ENCODE measurements around the gene L2HGDH.

L2HGDH gene

DNA sequence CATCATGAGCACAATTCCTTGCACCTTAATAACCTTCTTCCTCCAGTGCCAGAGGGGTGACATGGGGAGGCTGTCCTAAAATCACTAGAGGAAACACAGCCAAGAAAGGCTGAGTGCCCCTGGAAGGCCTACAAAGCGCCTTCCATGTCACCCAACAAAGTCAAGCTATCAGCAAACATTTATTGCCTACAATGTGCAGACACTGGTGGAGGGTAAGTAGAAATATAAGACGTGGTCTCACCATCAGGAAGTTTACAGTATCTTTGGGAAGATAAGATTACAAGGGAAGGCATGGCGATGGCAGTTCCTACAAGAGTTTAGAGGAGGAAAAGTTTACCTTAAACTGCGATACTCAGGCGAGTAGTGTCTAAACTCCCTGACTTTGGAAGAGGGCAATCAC, 28.0 kb upstream of the L2HGDH start:
- TF ChIP-seq ZFX (IDR thresholded peaks at IDR 0.05) = no peak
- TF ChIP-seq, protein P1, sequence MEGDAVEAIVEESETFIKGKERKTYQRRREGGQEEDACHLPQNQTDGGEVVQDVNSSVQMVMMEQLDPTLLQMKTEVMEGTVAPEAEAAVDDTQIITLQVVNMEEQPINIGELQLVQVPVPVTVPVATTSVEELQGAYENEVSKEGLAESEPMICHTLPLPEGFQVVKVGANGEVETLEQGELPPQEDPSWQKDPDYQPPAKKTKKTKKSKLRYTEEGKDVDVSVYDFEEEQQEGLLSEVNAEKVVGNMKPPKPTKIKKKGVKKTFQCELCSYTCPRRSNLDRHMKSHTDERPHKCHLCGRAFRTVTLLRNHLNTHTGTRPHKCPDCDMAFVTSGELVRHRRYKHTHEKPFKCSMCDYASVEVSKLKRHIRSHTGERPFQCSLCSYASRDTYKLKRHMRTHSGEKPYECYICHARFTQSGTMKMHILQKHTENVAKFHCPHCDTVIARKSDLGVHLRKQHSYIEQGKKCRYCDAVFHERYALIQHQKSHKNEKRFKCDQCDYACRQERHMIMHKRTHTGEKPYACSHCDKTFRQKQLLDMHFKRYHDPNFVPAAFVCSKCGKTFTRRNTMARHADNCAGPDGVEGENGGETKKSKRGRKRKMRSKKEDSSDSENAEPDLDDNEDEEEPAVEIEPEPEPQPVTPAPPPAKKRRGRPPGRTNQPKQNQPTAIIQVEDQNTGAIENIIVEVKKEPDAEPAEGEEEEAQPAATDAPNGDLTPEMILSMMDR (conservative IDR thresholded peaks at IDR 0.05) = no peak
- no peak overlapping the region for H3K27ac ChIP-seq

DNA sequence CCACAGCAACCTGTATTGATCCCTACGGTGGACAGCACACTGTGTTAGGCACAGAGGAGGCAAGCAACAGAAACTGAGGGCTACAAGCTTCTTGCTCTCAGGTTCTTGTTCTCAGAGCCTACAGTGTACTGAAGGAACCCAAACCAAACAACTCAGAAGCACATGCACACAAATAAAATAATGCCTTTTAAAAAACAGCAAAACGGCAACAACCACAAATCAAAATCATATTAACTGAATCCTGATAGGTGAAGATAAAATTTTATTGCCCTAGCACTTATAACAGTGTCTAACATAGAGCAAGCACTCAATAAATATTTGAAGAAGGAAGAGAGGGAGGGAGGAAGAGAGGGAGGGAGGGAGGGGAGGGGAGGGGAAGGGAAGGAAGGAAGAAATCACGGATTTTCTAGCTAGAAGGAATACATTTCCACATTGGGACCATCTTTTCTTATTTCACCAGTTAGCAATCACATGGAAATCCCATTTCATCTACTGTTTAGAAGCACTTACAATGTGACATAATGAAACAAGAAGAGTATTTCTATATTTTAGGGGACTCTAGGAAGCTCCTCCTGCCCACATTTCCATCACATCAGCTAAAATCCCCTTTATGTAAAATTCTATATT, 27.3 kb upstream of the L2HGDH start:
- H3K27ac ChIP-seq = peak overlapping the region; percentile 36; the same call in 1 of the 2 replicates
- TF ChIP-seq ZFX (IDR thresholded peaks at IDR 0.05) = no peak
- TF ChIP-seq, protein P1 (conservative IDR thresholded peaks at IDR 0.05) = no peak

DNA sequence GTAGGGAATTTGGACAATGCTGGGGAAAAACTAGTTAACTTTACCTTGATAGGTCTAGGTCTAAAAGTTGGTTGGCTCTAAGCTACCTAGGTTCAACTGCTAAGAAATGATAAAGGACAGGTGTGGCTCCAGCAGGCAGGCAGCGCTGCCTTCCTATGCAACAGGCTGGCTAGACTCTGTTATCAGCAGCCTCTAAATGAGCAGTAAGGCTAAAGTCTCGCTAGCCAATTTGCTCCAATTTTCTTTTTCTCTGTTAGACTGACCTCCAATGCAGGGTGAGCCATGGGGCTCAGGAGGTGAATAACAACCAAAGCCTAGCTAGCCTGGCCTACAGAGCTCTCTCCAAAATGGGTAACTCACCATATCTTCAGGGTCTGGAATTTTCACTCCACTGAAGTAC, 26.6 kb upstream of the L2HGDH start:
- TF ChIP-seq ZFX (IDR thresholded peaks at IDR 0.05) = no peak
- TF ChIP-seq, protein P1 (conservative IDR thresholded peaks at IDR 0.05) = no peak
- H3K27ac ChIP-seq = peak overlapping the region; percentile 36; the same call in 1 of the 2 replicates

DNA sequence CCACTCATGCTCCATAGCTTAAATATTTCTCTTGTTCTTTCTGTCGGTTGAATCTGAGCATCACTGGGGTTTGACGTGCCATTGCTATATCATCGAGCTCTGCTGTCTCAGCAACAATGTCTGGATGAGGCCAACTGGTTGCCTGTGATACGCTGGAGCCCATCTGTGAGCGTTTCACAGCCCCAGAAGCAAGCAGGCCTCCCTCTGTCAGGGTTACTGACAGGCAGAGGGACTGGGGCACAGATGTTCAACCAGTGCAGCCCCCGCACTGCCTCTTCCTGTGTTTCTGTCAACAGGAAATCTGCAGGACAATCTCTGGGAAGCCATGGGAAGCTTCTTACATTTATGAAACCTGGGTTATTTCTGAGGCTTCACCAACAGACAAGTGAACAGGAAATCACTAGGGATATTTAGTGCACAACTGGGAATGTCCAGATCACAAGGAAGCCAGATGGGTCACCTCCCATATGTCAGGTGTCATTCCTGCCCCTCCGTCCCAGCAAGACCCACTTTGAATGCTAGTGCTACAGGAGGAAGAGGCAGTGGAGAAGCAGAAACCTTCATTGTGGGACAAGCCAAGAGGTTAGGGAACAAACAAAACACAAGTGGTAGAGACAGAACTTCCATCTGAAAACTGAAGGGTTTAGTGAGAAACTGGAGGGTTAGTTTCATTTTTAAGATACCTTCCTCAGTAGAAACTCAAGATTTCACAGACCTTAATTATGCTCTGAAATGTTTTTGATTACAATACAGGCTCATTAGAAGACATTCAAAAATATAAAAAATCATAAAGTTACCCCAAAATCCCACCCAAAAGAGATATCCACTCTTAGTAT, 24.2 kb upstream of the L2HGDH start:
- TF ChIP-seq, protein P1 (conservative IDR thresholded peaks at IDR 0.05) = no peak
- TF ChIP-seq ZFX (IDR thresholded peaks at IDR 0.05) = no peak
- no peak overlapping the region for H3K27ac ChIP-seq

DNA sequence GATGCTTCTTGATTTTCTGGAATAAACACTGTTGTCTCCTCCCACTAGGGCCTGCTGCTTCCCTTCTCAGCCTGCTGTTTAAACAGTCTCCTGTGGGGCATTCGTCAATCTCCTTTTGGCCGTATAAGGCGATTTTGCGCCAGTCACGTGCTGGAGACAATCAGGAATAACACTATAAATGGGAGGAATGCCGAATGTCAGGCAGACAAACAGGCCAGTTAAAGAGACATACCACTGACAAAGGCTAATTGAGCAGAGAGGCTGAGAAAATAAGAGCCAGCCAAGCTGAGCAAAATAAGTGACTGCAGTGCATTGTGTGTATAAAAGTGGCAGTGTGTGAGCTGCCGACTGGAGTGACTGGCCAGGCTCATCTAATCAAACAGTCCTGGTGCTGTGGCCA, 23.4 kb upstream of the L2HGDH start:
- H3K27ac ChIP-seq = no peak overlapping the region
- no peak for TF ChIP-seq ZFX (IDR thresholded peaks at IDR 0.05)

DNA sequence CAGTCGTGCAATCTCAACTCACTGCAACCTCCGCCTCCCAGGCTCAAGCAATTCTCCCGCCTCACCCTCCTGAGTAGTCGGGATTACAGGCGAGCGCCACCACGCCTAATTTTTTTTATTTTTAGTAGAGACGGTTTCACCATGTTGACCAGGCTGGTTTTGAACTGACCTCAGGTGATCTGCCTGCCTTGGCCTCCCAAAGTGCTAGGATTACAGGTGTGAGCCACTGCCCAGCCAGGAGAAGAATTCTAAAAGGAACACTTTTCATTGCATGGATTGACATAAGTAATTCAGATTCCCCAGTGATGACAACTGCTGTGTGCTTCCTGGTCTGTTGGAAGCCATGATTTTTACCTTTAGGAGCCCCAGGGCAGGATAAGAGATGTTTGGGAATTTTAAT, 22.2 kb upstream of the L2HGDH start:
- TF ChIP-seq, protein P1 (conservative IDR thresholded peaks at IDR 0.05) = no peak
- TF ChIP-seq ZFX (IDR thresholded peaks at IDR 0.05) = no peak
- no peak overlapping the region for H3K27ac ChIP-seq

DNA sequence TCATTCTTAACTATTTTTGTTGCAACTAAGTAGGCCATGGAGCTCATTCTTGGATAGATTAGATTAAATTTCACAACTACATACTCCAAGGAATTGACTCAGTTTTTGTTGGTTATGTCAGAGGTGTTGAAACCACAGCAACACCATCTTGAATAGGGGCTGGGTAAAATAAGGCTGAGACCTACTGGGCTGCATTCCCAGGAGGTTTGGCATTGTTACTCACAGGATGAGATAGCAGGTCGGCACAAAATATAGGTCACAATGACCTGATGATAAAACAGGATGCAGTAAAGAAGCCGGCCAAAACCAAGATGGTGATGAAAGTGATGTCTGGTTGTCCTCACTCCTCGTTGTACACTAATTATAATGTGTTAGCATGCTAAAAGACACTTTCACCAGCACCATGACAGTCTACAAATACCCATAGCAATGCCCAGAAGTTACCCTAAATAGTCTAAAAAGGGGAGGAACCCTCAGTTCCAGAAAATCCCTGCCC, 21.0 kb upstream of the L2HGDH start:
- H3K27ac ChIP-seq = no peak overlapping the region
- no peak for TF ChIP-seq ZFX (IDR thresholded peaks at IDR 0.05)
- TF ChIP-seq, protein P1 (conservative IDR thresholded peaks at IDR 0.05) = no peak
